SH-SY5Y (cell line): ENCODE measurements around the gene SLC17A4.

Source experiments
- GATA2 ChIP-seq: IDR thresholded peaks from 2 replicates; pipeline ENCODE4 v1.6.1; 2011; ENCODE audit warnings: mild to moderate bottlenecking, low read depth, low read length
- GATA3 ChIP-seq: IDR thresholded peaks from 2 replicates; pipeline ENCODE4 v1.6.1; 2011; ENCODE audit warnings: low read depth, mild to moderate bottlenecking, low read length, moderate library complexity

DNA sequence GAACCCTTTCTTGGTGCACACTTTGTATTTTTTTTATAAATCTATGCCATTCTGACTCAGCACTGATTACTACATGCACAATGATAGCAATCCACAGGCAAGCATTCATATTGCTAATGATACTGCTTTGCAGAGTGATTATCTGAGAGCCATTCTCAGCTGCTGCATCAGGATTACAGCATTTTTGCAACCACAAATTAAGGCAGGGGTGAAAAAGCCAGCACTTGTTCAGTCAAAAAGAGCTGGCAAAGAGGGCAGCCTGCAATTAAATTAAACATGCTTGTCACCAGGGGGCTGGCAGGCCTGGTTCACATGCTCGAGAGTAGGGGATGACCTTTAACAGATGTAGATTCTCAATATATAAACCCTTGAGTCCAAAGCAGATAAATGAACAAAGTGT lies 40.7 kb upstream of the SLC17A4 start:
- no peak; the same call in 1 of the 2 replicates for TF ChIP-seq GATA2
- TF ChIP-seq GATA3: no peak
